Glomerular endothelial cell (primary cell): ENCODE data around the gene PPIB. TPM values are rescaled to one million over a fixed set of nuclear protein-coding genes. Genes with fewer than 3 reads are reported as not detected.

Experiments
- DNase-seq: peaks from one replicate; pipeline ENCODE4 v3.0.0-alpha.2; 2011; ENCODE audit warnings: low read depth, low spot score; ENCODE audit errors: extremely low read depth
- total RNA-seq: library from RNA; depleted of rRNA; stranded (reverse); fragments of >200 nt; gene quantifications from 2 replicates; pipeline ENCODE4 v1.2.3, GENCODE V29; 2015

The PPIB gene
- total RNA-seq, 1 donor from 2014 or later: 581 TPM

GRCh38 chr15:64158363-64159134 is 4.3 kb downstream of the PPIB start:
- DNase-seq: no peak

- DNase-seq: no peak
Observed at GRCh38 chr15:64157599-64158125, 5.2 kb downstream of the PPIB start.

GRCh38 chr15:64156652-64157331 is 6.0 kb downstream of the PPIB start:
- DNase-seq: no peak

GRCh38 chr15:64155802-64156651 is 6.8 kb downstream of the PPIB start:
- DNase-seq: no peak

GRCh38 chr15:64153480-64154367 is 9.1 kb downstream of the PPIB start:
- no peak for DNase-seq

- no peak for DNase-seq
Observed at GRCh38 chr15:64152507-64153387, 10.1 kb downstream of the PPIB start.

- DNase-seq: no peak
Observed at GRCh38 chr15:64151727-64152506, 10.9 kb downstream of the PPIB start, which contains the start of gene SNX22. SNX22 (plus strand) TSS chr15:64151731; CDS start chr15:64151776, 45 bp downstream.

GRCh38 chr15:64149893-64150578 is 12.8 kb downstream of the PPIB start:
- DNase-seq: no peak

- no peak for DNase-seq
Observed at GRCh38 chr15:64149424-64149823, 13.4 kb downstream of the PPIB start.

GRCh38 chr15:64148581-64148980 is 14.2 kb downstream of the PPIB start:
- no peak for DNase-seq

- no peak for DNase-seq
Observed at GRCh38 chr15:64148168-64148567, 14.7 kb downstream of the PPIB start.

GRCh38 chr15:64146885-64147681 is 15.7 kb downstream of the PPIB start:
- DNase-seq: no peak

GRCh38 chr15:64146520-64146884 is 16.3 kb downstream of the PPIB start:
- no peak for DNase-seq

- no peak for DNase-seq
Observed at GRCh38 chr15:64146041-64146440, 16.8 kb downstream of the PPIB start.

GRCh38 chr15:64144565-64145281 is 18.1 kb downstream of the PPIB start:
- no peak for DNase-seq

- DNase-seq: no peak
Observed at GRCh38 chr15:64144192-64144564, 18.6 kb downstream of the PPIB start.
